Mesodermal cell (in vitro differentiated cells): Measurements from ENCODE around the gene RIIAD1.

ENCODE experiments used
- H3K27ac ChIP-seq: 2 replicates; pipeline ENCODE4 v1.7.0; 2013; ENCODE audit warnings: mild to moderate bottlenecking, low read depth, low read length, moderate library complexity; ENCODE audit not compliant: severe bottlenecking
- H3K36me3 ChIP-seq: 2 replicates; pipeline ENCODE4 v1.7.1; 2013; ENCODE audit warnings: mild to moderate bottlenecking, low read length, moderate library complexity; ENCODE audit not compliant: control insufficient read depth, insufficient read depth
- H3K4me1 ChIP-seq: one replicate; pipeline ENCODE4 v1.7.1; 2013; ENCODE audit warnings: mild to moderate bottlenecking, low read length; ENCODE audit not compliant: insufficient read depth, control insufficient read depth, poor library complexity, severe bottlenecking
- H3K4me3 ChIP-seq: 2 replicates; pipeline ENCODE4 v1.7.0; 2013; ENCODE audit warnings: low read length, control low read depth, mild to moderate bottlenecking; ENCODE audit not compliant: insufficient read depth, poor library complexity, severe bottlenecking; ENCODE audit errors: extremely low read depth
- H3K9me3 ChIP-seq: 2 replicates; pipeline ENCODE4 v1.7.1; 2013; ENCODE audit warnings: mild to moderate bottlenecking, low read length, moderate library complexity; ENCODE audit not compliant: control insufficient read depth
- WGBS, 2 experiments: methylation state at CpG; one replicate each; pipeline ENCODE4 v1.1.5; 2013; ENCODE audit warnings: missing lambda C conversion rate in 2 of 2; ENCODE audit not compliant: insufficient coverage in 2 of 2; 5-methylcytosine and 5-hydroxymethylcytosine counted together

Gene RIIAD1

DNA sequence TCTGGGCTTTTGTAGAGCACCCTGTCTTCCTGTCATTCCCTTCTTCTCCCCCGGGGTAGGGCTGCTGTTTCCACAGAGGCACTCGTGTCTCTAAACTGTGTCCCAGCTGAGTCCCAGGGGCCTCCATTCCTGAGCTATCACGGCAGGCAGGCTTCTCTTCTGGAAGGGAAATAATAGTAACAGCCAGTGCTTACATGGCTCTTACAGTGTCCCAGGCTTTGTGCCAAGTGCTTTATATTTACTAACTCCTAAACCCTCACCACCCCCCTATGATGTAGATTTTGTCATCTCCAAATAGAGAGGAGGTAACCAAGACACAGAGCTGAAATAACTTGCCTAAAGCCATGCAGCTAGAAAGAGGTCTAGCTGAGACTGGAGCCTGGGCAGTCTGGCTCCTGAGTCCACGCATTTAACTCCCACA is 3.3 kb upstream of the RIIAD1 start:
- Histone ChIP-seq H3K27ac (no peak overlapping the region), H3K4me1 (peaks cover 4% of the 10 kb centered on the region), H3K9me3 (no peaks in the 10 kb centered on the region), H3K4me3 (no peak overlapping the region), H3K36me3 (no peaks in the 10 kb centered on the region)
- WGBS, 2 experiments = 22 to 50% methylated on average over 1 to 2 of the region's 4 CpGs

DNA sequence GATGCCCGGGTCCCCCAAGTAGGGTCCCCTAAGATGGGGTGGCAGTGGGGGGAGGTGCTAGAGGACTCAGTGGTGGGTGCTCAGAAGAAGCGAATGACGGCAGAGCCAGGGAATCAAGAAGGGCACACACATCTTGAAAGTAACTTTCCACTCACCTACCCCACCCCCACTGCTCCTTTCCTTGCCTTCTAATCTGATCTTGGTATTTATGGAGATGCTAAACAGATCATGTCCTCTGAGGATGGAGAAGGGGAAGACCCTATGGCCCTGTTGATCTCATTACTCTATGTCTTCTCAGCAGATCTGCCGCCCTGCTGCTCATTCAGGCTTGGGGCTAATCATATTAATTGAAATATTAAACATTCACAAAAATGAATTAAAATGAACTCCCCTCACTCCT is 2.7 kb upstream of the RIIAD1 start:
- Histone ChIP-seq H3K36me3 (no peaks in the 10 kb centered on the region), H3K9me3 (no peaks in the 10 kb centered on the region), H3K4me1 (peaks cover 4% of the 10 kb centered on the region), H3K4me3 (no peak overlapping the region), H3K27ac (no peak overlapping the region)
- whole genome bisulfite sequencing, 2 experiments = no CpG with 5 or more reads among the region's 4 CpGs

DNA sequence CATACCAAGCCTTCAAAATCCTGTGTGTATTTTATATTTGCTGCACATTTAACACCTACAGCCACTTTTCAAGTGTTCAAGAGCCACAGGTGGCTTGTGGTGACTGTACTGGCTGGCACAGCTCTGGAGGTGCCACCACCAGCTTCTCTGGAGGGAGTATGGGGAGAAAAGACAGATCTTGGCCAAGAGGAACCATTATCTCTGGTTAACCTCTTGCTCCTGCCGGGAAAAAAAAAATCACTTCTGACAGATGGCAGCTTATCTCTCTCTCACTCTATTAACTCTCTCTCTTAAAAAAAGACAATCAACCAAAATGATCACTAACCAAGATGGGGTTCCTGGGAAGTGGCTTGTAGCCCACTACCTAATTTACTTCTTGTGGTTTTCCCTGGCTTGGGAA is 1.2 kb upstream of the RIIAD1 start:
- WGBS, 2 experiments = no CpG with 5 or more reads among the region's 1 CpG
- Histone ChIP-seq H3K9me3 (no peaks in the 10 kb centered on the region), H3K4me1 (peaks cover 4% of the 10 kb centered on the region), H3K4me3 (no peak overlapping the region), H3K27ac (no peak overlapping the region), H3K36me3 (no peaks in the 10 kb centered on the region)

DNA sequence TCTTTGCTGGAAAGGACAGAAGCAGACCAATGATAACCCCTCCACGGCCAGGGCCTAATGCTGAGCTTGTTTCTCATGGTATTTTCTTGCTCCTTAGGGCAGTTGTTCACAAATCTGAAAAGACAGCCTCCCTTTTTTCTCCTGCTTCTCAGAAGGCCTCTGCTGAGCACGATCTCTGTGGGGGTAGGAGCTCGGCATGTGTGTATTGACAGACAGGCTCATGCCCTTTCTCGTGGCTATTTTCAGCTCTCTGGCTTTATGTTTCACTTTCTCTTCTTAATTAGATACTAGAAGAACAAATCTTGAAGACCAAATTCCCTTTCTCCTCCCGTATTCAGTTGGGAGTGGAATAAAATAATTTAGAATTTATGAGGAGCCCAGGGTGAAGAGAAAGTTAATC is 768 bp upstream of the RIIAD1 start:
- peaks cover 4% of the 10 kb centered on the region for H3K4me1 ChIP-seq

DNA sequence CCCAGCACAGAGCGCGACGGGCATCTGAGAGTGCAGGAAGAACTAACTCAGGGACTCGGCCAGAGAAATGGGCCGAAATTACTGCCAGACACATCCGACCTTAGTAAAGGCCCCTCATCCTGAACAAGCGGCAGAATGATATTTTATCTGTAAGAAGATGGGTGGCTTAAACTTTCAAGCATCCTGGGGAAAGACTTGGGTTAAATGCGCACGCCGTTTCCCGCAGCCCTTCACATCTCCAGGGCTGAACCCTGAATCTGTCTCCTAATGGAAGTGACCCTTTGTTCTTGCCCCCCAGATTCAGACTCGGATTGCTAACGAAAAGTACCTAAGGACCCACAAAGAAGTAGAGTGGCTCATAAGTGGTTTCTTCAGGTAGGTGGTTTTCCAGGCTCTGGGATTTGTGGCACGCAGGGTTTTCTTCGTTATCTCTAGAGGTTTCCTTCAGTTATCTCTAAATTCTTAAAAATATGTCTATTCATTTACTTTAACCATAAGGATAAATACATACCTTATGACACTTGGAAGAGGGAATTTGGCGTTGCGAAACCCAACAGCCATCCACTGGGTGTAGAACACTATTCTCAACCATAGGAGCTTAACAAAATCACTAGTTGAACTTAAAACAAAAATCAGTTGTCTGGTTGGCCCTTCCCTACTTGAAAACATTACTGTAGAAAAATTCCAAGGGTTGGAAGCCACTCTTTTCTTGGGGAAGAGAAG is 627 bp downstream of the RIIAD1 start:
- H3K4me3 ChIP-seq = peak overlapping the region; percentile 27
- peaks cover 4% of the 10 kb centered on the region for H3K4me1 ChIP-seq
- no peaks in the 10 kb centered on the region for H3K9me3 ChIP-seq
- no peak overlapping the region for H3K27ac ChIP-seq
- H3K36me3 ChIP-seq = no peaks in the 10 kb centered on the region
- WGBS, 2 experiments = 17 to 22% methylated on average over 9 to 13 of the region's 17 CpGs

More for the DNA sequence above, 768 bp upstream of the RIIAD1 start:
- H3K27ac ChIP-seq = peak overlapping the region; percentile 16
- no peak overlapping the region for H3K4me3 ChIP-seq
- H3K9me3 ChIP-seq = no peaks in the 10 kb centered on the region
- no peaks in the 10 kb centered on the region for H3K36me3 ChIP-seq
- 50% methylated on average over 2 of the region's 5 CpGs; no CpG with 5 or more reads in 1 of the 2 experiments for WGBS, 2 experiments

DNA sequence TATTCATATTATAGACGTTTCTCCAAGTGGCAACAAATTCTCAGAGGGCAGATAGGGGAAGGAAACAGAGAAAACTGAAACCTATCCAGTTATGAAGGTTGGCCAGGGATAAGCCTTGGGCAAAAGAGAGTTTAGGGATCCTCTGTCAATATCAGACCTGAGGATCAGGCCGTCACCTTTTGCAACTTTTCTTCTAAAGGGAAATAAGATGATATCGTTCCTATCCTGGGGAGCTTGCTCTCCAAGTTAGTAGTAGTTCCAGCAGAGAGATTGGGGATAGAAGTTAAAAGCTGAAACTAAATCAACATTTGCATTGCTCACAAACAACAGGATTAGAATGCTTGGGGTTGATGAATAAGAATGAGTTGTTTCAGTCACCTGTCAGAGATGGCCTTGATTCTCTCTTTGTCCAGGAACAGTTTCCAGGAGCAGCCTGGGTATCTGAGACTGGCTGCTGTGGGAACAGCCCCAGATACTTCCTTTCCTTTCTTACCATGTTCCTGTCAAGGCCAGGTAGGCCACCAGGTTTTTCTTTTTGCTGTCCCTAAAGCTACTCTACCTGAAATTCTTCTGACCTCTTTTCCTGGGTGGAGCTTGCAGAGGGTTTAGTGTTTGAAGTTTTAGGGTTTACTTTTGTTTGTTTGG is 2.5 kb downstream of the RIIAD1 start:
- H3K4me3 ChIP-seq = no peak overlapping the region

DNA sequence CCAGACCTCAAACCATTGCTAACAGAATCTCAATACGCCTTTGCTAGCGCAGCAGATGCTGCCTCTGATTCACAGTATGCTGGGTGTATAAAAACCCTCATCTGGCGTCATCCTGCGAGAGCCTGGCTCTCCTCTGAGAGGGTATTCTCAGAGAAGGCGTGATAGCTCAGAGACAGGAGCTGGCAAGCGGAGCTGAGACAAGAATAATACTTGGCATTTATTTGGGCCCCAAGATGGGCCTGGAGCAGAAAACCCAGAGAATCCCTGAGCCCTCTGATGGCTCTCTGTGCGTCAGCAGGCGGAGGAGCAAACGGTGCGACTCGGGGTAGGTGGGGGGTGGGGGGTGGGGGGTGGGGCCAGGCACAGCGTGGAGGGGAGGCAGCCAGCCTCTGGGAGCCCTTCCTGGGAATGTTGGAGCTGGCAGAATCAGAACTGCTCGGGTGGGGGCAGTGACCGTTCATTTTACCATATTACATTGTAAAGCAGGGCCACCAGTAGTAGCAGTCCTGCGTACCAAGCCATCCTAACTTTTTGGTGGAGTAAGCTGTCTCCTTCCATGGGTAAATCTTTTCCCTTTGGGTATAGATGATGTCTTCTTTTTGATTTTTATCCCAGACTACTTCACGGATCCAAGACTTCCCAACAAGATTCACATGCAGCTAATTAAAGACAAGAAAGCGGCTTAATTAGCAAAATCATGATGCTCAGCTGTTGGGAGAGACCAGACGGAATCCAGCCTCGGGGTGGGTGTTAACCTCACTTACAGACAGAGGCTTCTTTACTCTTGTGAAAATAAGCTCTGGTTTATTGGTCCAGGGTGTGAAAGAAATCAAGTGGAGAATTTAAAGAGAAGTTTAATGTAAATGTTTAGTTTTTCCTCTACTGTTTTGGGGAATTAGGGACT is 7.1 kb downstream of the RIIAD1 start:
- Histone ChIP-seq H3K27ac (no peak overlapping the region), H3K9me3 (no peaks in the 10 kb centered on the region), H3K4me1 (peaks cover 13% of the 10 kb centered on the region), H3K36me3 (no peaks in the 10 kb centered on the region), H3K4me3 (no peak overlapping the region)
- 39 to 42% methylated on average over 12 to 16 of the region's 19 CpGs for WGBS, 2 experiments

More for the DNA sequence above, 2.5 kb downstream of the RIIAD1 start:
- Histone ChIP-seq H3K27ac (no peak overlapping the region), H3K36me3 (no peaks in the 10 kb centered on the region), H3K9me3 (no peaks in the 10 kb centered on the region), H3K4me1 (peaks cover 13% of the 10 kb centered on the region)
- WGBS, 2 experiments = 71 to 100% methylated on average over 1 of the region's 3 CpGs

DNA sequence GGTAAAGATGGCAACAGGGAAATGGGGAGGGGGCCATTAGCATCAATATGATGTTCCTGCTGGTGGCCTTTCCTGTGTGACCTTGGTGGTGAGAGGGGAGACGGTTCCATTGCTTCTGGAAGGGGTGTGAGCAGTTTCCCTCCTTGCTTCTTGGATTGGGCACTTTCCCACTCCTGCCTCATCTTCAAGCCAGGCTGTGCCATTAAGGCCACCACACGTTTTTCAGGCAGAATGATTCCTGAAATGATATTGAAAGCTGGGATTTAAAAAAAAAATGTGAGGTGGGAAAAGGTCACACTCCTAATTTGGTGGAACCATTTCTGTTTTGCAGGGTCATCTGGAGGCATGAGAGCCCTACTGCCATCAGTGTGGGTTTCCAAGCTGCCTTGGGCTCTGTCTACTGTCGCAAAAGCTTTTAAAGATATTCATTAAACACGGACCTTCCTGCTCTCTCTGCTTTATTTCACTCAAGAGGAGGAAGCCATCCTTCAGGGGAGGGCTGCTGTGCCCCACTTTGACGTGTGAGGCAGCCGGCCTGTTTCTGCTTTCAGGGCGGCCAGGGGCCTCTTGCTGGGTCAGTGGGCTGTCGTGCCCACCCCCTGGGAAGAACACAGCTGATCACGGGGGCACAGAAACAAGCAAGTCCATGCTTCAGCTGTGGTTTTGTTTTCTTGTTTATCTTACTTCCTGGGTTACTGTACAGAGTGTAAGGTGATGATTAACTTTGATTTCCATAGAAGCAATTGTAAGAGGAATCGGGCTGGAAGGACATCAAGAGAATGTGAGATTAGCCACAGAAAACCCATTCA is 8.0 kb downstream of the RIIAD1 start:
- peaks cover 13% of the 10 kb centered on the region for H3K4me1 ChIP-seq
- no peaks in the 10 kb centered on the region for H3K36me3 ChIP-seq
- H3K4me3 ChIP-seq = no peak overlapping the region
- 74 to 75% methylated on average over 8 to 10 of the region's 10 CpGs for WGBS, 2 experiments
- H3K9me3 ChIP-seq = no peaks in the 10 kb centered on the region
- no peak overlapping the region for H3K27ac ChIP-seq

DNA sequence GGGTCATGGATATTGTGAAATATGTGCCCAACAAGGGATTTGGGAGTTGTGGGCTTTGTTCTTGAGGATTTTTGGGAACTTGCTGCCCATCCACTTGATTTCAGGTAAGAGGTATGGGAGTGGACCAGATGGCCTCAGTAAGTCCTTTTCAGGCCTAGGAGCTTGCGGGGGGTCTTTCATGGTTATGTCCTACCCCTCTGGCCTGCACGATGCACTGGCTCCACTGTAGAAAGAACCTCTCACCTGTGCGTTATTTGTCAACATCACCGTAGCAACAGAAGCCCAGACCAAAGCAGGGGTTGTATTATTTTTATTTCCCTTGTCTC is 8.6 kb downstream of the RIIAD1 start:
- H3K4me3 ChIP-seq = no peak overlapping the region
- whole genome bisulfite sequencing, 2 experiments = 88 to 93% methylated on average over 3 of the region's 4 CpGs
- no peaks in the 10 kb centered on the region for H3K9me3 ChIP-seq
- H3K27ac ChIP-seq = no peak overlapping the region
- no peaks in the 10 kb centered on the region for H3K36me3 ChIP-seq
- H3K4me1 ChIP-seq = peaks cover 13% of the 10 kb centered on the region

DNA sequence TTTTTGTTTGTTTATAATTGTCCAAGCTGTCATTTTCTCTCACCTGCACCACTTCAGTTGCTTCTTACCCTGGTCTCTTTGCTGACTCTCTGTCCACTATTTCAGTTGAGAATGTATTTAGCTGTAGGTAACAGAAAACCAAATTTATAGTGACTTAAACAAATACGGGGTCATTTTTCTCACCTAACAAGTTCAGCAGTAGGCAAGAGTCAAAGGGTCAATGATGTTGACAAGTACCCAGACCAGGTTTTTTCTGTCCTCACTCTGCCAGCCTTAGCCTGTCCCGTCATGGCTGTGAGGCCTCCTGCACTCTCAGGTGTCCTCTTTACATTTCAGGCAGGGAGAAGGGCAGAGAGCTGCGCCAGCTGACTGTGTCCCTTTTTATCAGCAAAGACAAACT is 11.8 kb downstream of the RIIAD1 start:
- Histone ChIP-seq H3K36me3 (no peaks in the 10 kb centered on the region), H3K4me3 (no peak overlapping the region), H3K27ac (no peak overlapping the region), H3K4me1 (peaks cover 10% of the 10 kb centered on the region), H3K9me3 (peaks cover 12% of the 10 kb centered on the region)
- 80 to 87% methylated on average over 3 of the region's 3 CpGs for WGBS, 2 experiments
